Bronchial epithelial cell (primary cell): ENCODE results near the gene NFIA. TPM values are rescaled to one million over a fixed set of nuclear protein-coding genes. Genes with fewer than 3 reads are reported as not detected.

Experiments
- DNase-seq: peaks from one replicate; pipeline ENCODE4 v3.0.0-alpha.2; 2010; ENCODE audit warnings: low read depth
- FAIRE-seq: peaks from 2 replicates; lab custom pipeline; 2011; peaks lifted over from hg19 to GRCh38; lab: Jason Lieb, UNC
- H3K27me3 ChIP-seq: 2 replicates; pipeline ENCODE4 v1.5.1; 2011; ENCODE audit warnings: low read length; ENCODE audit not compliant: control insufficient read depth, insufficient read depth
- H3K36me3 ChIP-seq: 2 replicates; pipeline ENCODE4 v1.5.1; 2011; ENCODE audit warnings: low read length; ENCODE audit not compliant: control insufficient read depth, insufficient read depth
- H3K4me3 ChIP-seq: 2 replicates; pipeline ENCODE4 v1.5.1; 2011; ENCODE audit warnings: mild to moderate bottlenecking, low read depth, low read length, control low read depth
- total RNA-seq: library from RNA; depleted of rRNA; stranded (reverse); fragments of >200 nt; gene quantifications from 2 replicates; pipeline ENCODE4 v1.2.1, GENCODE V29; 2014
- TF ChIP-seq, protein P1 (sequence below): IDR thresholded peaks from 2 replicates; pipeline ENCODE4 v1.5.1; 2011; ENCODE audit warnings: mild to moderate bottlenecking, moderate library complexity, low read length, control low read depth, inconsistent platforms; ENCODE audit not compliant: insufficient read depth, severe bottlenecking

The NFIA gene
- total RNA-seq, 1 donor from 2014 or later = 7.4 TPM

DNA sequence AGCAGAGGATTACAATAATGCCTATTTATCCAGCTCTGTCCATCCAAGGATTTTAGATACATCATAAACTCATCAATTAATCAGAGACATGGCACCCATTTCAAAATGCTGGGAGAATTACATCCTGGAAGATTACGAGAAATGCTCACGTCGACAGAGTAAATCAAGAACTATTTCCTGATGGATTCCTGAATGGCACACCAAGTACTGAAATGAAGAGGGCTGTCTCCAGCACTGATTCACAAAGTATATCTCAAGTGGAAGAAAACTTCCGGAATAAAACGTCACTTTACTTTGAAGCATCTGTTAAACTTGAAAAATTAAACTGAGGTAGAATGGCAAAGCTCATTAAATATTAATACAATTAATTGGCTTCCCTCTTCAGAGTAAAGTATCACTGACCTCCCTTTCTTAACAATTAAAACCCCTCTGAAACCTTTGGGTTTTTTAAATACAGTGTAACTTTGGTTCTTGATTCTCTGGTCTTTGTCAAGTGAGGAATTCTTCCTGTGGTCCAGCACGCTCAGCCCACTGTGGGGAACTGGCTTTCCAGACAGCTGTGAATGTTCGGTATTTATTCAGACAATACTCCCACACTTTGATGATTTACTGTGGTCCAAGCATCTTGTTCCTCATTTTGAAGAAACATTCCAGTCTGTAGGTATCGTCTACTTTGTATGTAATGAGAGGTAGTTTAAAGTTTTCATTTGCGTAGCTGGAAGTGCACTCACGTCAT lies 288.0 kb downstream of the NFIA start:
- DNase-seq (no peak), FAIRE-seq (no peak)
- TF ChIP-seq, protein P1, sequence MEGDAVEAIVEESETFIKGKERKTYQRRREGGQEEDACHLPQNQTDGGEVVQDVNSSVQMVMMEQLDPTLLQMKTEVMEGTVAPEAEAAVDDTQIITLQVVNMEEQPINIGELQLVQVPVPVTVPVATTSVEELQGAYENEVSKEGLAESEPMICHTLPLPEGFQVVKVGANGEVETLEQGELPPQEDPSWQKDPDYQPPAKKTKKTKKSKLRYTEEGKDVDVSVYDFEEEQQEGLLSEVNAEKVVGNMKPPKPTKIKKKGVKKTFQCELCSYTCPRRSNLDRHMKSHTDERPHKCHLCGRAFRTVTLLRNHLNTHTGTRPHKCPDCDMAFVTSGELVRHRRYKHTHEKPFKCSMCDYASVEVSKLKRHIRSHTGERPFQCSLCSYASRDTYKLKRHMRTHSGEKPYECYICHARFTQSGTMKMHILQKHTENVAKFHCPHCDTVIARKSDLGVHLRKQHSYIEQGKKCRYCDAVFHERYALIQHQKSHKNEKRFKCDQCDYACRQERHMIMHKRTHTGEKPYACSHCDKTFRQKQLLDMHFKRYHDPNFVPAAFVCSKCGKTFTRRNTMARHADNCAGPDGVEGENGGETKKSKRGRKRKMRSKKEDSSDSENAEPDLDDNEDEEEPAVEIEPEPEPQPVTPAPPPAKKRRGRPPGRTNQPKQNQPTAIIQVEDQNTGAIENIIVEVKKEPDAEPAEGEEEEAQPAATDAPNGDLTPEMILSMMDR = no peak
- H3K27me3 ChIP-seq = no peaks in the 10 kb centered on the region
- no peaks in the 10 kb centered on the region for H3K36me3 ChIP-seq
- no peak overlapping the region for H3K4me3 ChIP-seq

DNA sequence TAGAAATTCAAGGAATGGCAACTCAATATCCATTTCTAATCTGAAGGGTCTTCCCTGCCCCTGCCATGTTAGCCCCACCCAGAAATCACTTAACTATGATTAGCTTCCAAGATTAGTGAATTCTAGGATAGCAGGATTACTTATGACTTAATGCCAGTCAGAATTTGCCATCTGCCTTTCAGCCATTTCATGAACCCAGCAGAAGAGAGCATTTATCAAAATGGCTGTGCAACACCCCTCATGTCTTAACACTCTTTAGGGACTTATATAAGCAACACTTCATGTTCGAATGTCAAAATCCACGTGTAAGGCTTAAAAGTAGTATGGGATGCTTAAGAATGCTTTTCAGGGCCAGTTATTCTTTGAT lies 288.5 kb downstream of the NFIA start:
- Histone ChIP-seq H3K36me3 (no peaks in the 10 kb centered on the region), H3K4me3 (no peak overlapping the region), H3K27me3 (no peaks in the 10 kb centered on the region)
- TF ChIP-seq, protein P1 = no peak
- FAIRE-seq (no peak), DNase-seq (no peak)

DNA sequence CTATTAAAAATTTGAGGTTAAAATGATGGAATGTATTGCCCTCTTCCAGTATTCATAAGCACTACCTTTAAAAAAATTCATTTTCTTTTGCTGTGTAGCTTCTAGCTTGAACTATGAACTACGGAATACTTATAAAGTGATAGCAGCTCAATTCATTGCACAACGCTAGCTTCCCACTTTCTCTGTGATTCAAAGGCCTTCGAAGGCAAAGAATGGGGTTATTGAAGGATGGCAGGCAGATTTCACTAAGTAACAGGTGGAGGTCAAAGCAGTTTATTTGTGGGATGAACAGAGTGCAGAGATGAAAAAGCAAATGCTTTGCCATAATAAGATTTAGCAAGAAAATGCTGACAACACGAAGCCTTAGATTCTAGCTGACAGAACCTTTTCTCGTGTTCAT lies 290.6 kb downstream of the NFIA start:
- no peak overlapping the region for H3K4me3 ChIP-seq
- H3K36me3 ChIP-seq = no peaks in the 10 kb centered on the region
- no peak for DNase-seq
- FAIRE-seq = no peak
- TF ChIP-seq, protein P1 = no peak
- no peaks in the 10 kb centered on the region for H3K27me3 ChIP-seq

DNA sequence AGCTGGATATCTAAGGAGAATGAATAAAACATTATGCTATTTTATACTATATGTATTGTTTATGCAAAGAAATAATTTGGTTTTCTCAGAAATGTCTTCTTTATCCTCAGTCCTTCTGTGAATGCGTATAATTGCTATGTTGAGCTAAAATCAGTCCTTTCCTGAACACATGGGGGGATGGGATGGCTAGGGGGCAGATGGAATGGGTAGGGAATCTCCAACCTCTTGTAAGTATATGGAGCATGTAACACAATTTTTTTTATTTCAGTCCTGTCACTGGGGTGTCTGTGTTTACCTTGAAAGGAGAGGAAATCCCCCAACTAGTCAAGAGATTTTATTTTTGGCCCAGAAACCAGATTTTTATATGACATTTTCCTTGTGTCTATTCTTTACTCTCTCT lies 291.8 kb downstream of the NFIA start:
- no peak for DNase-seq

DNA sequence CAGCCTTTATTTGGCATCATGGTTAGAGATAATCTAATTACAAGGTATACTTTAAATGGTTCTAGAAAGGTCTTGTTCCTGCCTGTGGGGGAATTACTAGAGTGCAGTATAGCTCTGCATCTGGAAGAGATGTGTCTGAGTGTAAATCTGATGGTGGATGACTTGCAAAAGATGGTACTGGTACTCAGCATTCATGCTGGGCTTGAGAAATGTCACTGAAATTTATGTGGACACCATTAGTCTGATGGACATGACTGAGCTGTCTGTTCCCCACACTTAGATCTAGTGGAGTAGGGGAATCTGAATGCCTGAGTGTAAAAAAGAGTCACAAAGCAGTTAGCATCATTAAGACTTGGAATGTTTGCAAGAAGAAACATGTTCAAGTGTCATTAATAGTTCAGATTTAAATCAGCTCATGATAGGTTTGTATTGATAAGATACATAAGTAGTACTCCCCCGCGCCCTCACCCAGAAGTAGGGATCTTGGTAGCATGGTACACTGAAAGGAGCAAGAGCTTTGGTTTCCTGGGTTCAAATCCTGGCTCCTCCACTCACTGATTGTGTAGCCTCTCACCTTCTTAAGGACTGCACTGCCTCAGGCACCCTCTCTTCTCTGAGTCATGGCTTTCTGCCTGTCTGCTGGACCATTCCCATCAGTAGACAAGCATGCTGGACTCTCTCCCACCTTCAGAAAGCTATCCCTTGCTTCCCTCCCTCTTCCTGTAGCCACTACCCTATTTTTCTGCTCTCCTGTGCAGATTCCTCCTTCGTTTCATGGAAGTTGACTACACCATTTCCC lies 292.9 kb downstream of the NFIA start:
- DNase-seq (peak; percentile 67), FAIRE-seq (peak; percentile 83)
- H3K4me3 ChIP-seq = no peak overlapping the region
- H3K27me3 ChIP-seq = no peaks in the 10 kb centered on the region
- H3K36me3 ChIP-seq = peaks cover 1% of the 10 kb centered on the region
- TF ChIP-seq, protein P1 = no peak

More for the DNA sequence above, 291.8 kb downstream of the NFIA start:
- H3K36me3 ChIP-seq = peaks cover 1% of the 10 kb centered on the region
- FAIRE-seq = no peak
- TF ChIP-seq, protein P1 = no peak
- no peaks in the 10 kb centered on the region for H3K27me3 ChIP-seq
- no peak overlapping the region for H3K4me3 ChIP-seq
